Measurements from ENCODE around the gene AMDHD2.

DNA sequence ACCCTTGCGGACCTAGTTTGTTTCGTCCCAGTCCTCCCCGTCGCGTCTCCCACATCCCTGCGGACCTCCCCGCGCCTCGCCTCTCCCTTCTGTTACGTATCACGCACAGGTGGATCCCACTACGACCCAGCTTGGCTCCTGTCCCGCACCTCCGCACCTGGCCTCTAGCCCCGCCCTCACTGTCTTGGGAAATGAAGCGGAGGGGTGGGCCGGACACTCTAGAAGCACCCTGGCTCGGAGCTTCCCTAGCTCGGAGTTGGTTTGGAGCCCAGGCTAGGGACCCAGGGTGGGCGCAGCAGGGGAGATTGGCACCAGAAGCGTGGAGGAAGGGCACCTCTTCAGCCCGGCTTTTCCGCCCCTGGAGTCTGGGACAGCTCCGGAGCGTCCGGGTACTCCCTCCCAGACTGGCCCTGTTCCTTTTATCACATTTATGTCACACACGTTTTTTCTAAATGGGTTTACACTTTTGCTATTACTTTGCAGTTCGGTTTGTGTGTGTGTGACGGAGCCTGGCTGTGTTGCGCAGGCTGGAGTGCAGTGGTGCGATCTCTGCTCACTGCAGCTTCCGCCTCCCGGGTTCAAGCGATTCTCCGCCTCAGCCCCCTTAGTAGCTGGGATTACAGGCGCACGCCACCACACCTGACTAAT lies 12.4 kb downstream of the AMDHD2 start:
- TF ChIP-seq ZNF24 (tag by site-specific recombination; IDR thresholded peaks at IDR 0.05): 0 out of 2 replicates have a peak, but pooled peaks have one; percentile 16
- TF ChIP-seq ZBTB17 (tag by site-specific recombination; IDR thresholded peaks at IDR 0.05): peak; percentile 83
